HFFc6 (cell line): ENCODE measurements around the gene OTOP1. TPM values are rescaled to one million over a fixed set of nuclear protein-coding genes. Genes with fewer than 3 reads are reported as not detected.
"Not testable (repeated sequence)": the region's sequence is repeated elsewhere in the genome, so short reads cannot be mapped to it uniquely, and the experiment has no call there.

Experiments used
- DNase-seq: peaks from one replicate; pipeline ENCODE4 v3.0.0-alpha.2; 2018
- H3K27ac Mint-ChIP-seq: 2 replicates; pipeline ENCODE4 v1.8.0; 2020; ENCODE audit warnings: mild to moderate bottlenecking, mixed read lengths
- H3K27me3 Mint-ChIP-seq: 2 replicates; pipeline ENCODE4 v1.8.0; 2021; ENCODE audit warnings: mild to moderate bottlenecking, moderate library complexity, mixed read lengths; ENCODE audit not compliant: insufficient read depth
- H3K36me3 Mint-ChIP-seq: 2 replicates; pipeline ENCODE4 v1.8.0; 2021; ENCODE audit warnings: low read depth, mixed read lengths
- H3K4me1 Mint-ChIP-seq: 2 replicates; pipeline ENCODE4 v1.8.0; 2020; ENCODE audit warnings: low read depth, mixed read lengths
- H3K4me3 Mint-ChIP-seq: 2 replicates; pipeline ENCODE4 v1.8.0; 2020; ENCODE audit warnings: mild to moderate bottlenecking, moderate library complexity, mixed read lengths
- H3K9me3 Mint-ChIP-seq: 2 replicates; pipeline ENCODE4 v1.8.0; 2020; ENCODE audit warnings: mild to moderate bottlenecking, mixed read lengths
- CTCF ChIP-seq: fragments of 200-600 bp; sonication (generic); IDR thresholded peaks from 2 replicates; pipeline ENCODE4 v1.5.0; 2021; ENCODE audit warnings: antibody characterized with exemption, mild to moderate bottlenecking
- total RNA-seq, 6 experiments: library from RNA; stranded (reverse); fragmentation: NEBNext Ultra II Directional; extraction: Animal tissue kit (Norgen Biotek cat#: 25700); gene quantifications; 2 replicates in 1 of 6; 3 replicates in 5 of 6; pipeline ENCODE4 v1.2.3, GENCODE V29; 2021

Gene OTOP1
- total RNA-seq, 6 experiments from 2014 or later: not detected

- Mint-ChIP-seq H3K27me3 (no peaks in the 10 kb centered on the region; the same call in 1 of the 2 replicates), H3K9me3 (no peaks in the 10 kb centered on the region), H3K27ac (peak within 1 kb of the TSS; percentile 98), H3K36me3 (peaks cover 10% of the 10 kb centered on the region), H3K4me1 (peaks cover 17% of the 10 kb centered on the region), H3K4me3 (peak within 1 kb of the TSS; percentile 93)
- peak; percentile 37 for TF ChIP-seq CTCF
- peak; percentile 93 for DNase-seq
Measured at GRCh38 chr4:4248029-4248884, 21.5 kb upstream of the OTOP1 start, which contains the start of gene TMEM128. TMEM128 (minus strand) TSS chr4:4248223; CDS start chr4:4248202, 21 bp downstream.

- Mint-ChIP-seq H3K27ac (peak overlapping the region; percentile 98), H3K4me3 (peak overlapping the region; percentile 93), H3K4me1 (peaks cover 17% of the 10 kb centered on the region), H3K36me3 (peaks cover 10% of the 10 kb centered on the region), H3K27me3 (no peaks in the 10 kb centered on the region), H3K9me3 (no peaks in the 10 kb centered on the region)
- TF ChIP-seq CTCF: no peak
- peak; percentile 8 for DNase-seq
Measured at GRCh38 chr4:4247696-4248028, 20.9 kb upstream of the OTOP1 start.

GRCh38 chr4:4245172-4245571 lies 18.4 kb upstream of the OTOP1 start:
- Mint-ChIP-seq H3K27me3 (no peaks in the 10 kb centered on the region), H3K4me3 (no peak overlapping the region), H3K36me3 (peaks cover 15% of the 10 kb centered on the region), H3K9me3 (no peaks in the 10 kb centered on the region), H3K4me1 (peaks cover 17% of the 10 kb centered on the region), H3K27ac (no peak overlapping the region)
- DNase-seq: no peak
- TF ChIP-seq CTCF: no peak

- not testable (repeated sequence) for H3K4me1 Mint-ChIP-seq
- H3K36me3 Mint-ChIP-seq: peaks cover 23% of the 10 kb centered on the region
Measured at GRCh38 chr4:4239551-4239950, 12.8 kb upstream of the OTOP1 start.

GRCh38 chr4:4233610-4234009 lies 6.9 kb upstream of the OTOP1 start:
- H3K9me3 Mint-ChIP-seq: peaks cover 23% of the 10 kb centered on the region
- no peak overlapping the region for H3K27ac Mint-ChIP-seq

More at GRCh38 chr4:4239551-4239950, 12.8 kb upstream of the OTOP1 start:
- H3K4me3 Mint-ChIP-seq, DNase-seq, H3K27me3 Mint-ChIP-seq, H3K27ac Mint-ChIP-seq, H3K9me3 Mint-ChIP-seq: not testable (repeated sequence)

More at GRCh38 chr4:4233610-4234009, 6.9 kb upstream of the OTOP1 start:
- Mint-ChIP-seq H3K36me3 (peaks cover 18% of the 10 kb centered on the region), H3K4me3 (no peak overlapping the region), H3K27me3 (peaks cover 6% of the 10 kb centered on the region), H3K4me1 (no peaks in the 10 kb centered on the region)
- DNase-seq: no peak
- no peak for TF ChIP-seq CTCF
